Lung (tissue), 12 donors: ENCODE data around the gene ZNF775. TPM values are rescaled to one million over a fixed set of nuclear protein-coding genes. Genes with fewer than 3 reads are reported as not detected.

Source experiments
- ATAC-seq: fragments of 200-7000 bp; cut with Tn5 transposase; one replicate; pipeline ENCODE4 v1.9.1; 2020; ENCODE audit warnings: moderate number of reproducible peaks; ENCODE audit not compliant: insufficient read depth, low FRiP score
- DNase-seq, 3 donors: peaks; one replicate each; pipeline ENCODE4 v3.0.0-alpha.2; 2013 to 2017
- H3K27ac ChIP-seq, 2 donors: one replicate each; pipeline ENCODE4 v1.5.1; 2013; ENCODE audit warnings: mild to moderate bottlenecking in 2 of 2, moderate library complexity in 2 of 2, control low read depth in 1 of 2, inconsistent platforms in 1 of 2, low read depth in 1 of 2, low read length in 1 of 2
- H3K27me3 ChIP-seq, 3 donors: one replicate each; pipeline ENCODE4 v1.5.1; 2013; ENCODE audit warnings: low read length in 2 of 3; ENCODE audit not compliant: control insufficient read depth in 3 of 3, insufficient read depth in 3 of 3
- H3K36me3 ChIP-seq, 4 donors: one replicate each; pipeline ENCODE4 v1.5.1; 2013; ENCODE audit warnings: low read length in 4 of 4, mild to moderate bottlenecking in 1 of 4, moderate library complexity in 1 of 4; ENCODE audit not compliant: control insufficient read depth in 4 of 4, insufficient read depth in 4 of 4
- H3K4me1 ChIP-seq, 5 donors: one replicate each; pipeline ENCODE4 v1.5.1; 2013; ENCODE audit warnings: low read length in 5 of 5, mild to moderate bottlenecking in 2 of 5, moderate library complexity in 1 of 5; ENCODE audit not compliant: control insufficient read depth in 5 of 5, insufficient read depth in 5 of 5
- H3K4me3 ChIP-seq: one replicate; pipeline ENCODE4 v1.5.1; 2013; ENCODE audit warnings: mild to moderate bottlenecking, control low read depth, moderate library complexity
- H3K9ac ChIP-seq, 2 donors: one replicate each; pipeline ENCODE4 v1.5.1; 2013; ENCODE audit warnings: low read length in 2 of 2, control low read depth in 1 of 2; ENCODE audit not compliant: insufficient read depth in 1 of 2
- H3K9me3 ChIP-seq, 4 donors: one replicate each; pipeline ENCODE4 v1.5.1; 2013; ENCODE audit warnings: low read length in 3 of 4, mild to moderate bottlenecking in 1 of 4, moderate library complexity in 1 of 4; ENCODE audit not compliant: control insufficient read depth in 4 of 4, insufficient read depth in 3 of 4
- WGBS, 2 donors: extraction: QIAGEN DNeasy Blood & Tissue Kit; methylation state at CpG; one replicate each; pipeline ENCODE4 v1.1.7; 2013; 5-methylcytosine and 5-hydroxymethylcytosine counted together
- polyA plus RNA-seq, 2 donors: library from polyadenylated mRNA; stranded (reverse); fragments of 200-250 nt; gene quantifications; one replicate each; pipeline ENCODE4 v1.2.1, GENCODE V29; 2013
- total RNA-seq, 2 donors: library from RNA; depleted of rRNA in 1 of 2; stranded (reverse); fragments of >200 nt in 1 of 2; gene quantifications; one replicate each; pipeline ENCODE4 v1.2.1, GENCODE V29; 2014 to 2021
- TF ChIP-seq, protein P1 (sequence below): IDR thresholded peaks from 2 replicates; pipeline ENCODE4 v1.5.1; 2012; ENCODE audit warnings: mild to moderate bottlenecking; ENCODE audit errors: control extremely low read depth, extremely low read depth
- donor health status: control.
- donor health status: control.
- donor health status: Bipolar disorder and iron deficiency.
- donor health status: healthy.
- donor health status: DM: yes; HTN: yes; CAD: no.

Gene ZNF775
- total and polyA plus RNA-seq, 4 donors = 1.4 to 5.4 (median 3.8) TPM

- H3K9ac ChIP-seq = no peak overlapping the region
- TF ChIP-seq, protein P1, sequence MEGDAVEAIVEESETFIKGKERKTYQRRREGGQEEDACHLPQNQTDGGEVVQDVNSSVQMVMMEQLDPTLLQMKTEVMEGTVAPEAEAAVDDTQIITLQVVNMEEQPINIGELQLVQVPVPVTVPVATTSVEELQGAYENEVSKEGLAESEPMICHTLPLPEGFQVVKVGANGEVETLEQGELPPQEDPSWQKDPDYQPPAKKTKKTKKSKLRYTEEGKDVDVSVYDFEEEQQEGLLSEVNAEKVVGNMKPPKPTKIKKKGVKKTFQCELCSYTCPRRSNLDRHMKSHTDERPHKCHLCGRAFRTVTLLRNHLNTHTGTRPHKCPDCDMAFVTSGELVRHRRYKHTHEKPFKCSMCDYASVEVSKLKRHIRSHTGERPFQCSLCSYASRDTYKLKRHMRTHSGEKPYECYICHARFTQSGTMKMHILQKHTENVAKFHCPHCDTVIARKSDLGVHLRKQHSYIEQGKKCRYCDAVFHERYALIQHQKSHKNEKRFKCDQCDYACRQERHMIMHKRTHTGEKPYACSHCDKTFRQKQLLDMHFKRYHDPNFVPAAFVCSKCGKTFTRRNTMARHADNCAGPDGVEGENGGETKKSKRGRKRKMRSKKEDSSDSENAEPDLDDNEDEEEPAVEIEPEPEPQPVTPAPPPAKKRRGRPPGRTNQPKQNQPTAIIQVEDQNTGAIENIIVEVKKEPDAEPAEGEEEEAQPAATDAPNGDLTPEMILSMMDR = no peak
- no peaks in the 10 kb centered on the region for H3K36me3 ChIP-seq
- 30 to 38% methylated on average over 10 to 11 of the region's 11 CpGs for WGBS, 2 donors
- no peak overlapping the region for H3K4me3 ChIP-seq
- H3K4me1 ChIP-seq = peaks cover 0 to 5% (median 4%) of the 10 kb centered on the region in 5 donors
- ATAC-seq (peak; percentile 32), DNase-seq (peak in 2 of 3 donors; percentile 42 to 59)
- H3K27me3 ChIP-seq = no peaks in the 10 kb centered on the region
- H3K27ac ChIP-seq = no peak overlapping the region
- no peaks in the 10 kb centered on the region for H3K9me3 ChIP-seq
Measured at GRCh38 chr7:150428671-150429451, 49.7 kb downstream of the ZNF775 start.

GRCh38 chr7:150429699-150430098 lies 50.6 kb downstream of the ZNF775 start:
- H3K4me3 ChIP-seq = no peak overlapping the region
- TF ChIP-seq, protein P1 = no peak
- DNase-seq = no peak
- H3K9ac ChIP-seq = no peak overlapping the region
- no peaks in the 10 kb centered on the region for H3K27me3 ChIP-seq
- H3K36me3 ChIP-seq = no peaks in the 10 kb centered on the region
- H3K4me1 ChIP-seq = peaks cover 0 to 5% (median 4%) of the 10 kb centered on the region in 5 donors
- WGBS, 2 donors = 83 to 84% methylated on average over 8 of the region's 8 CpGs
- H3K27ac ChIP-seq = no peak overlapping the region
- ATAC-seq = no peak
- H3K9me3 ChIP-seq = no peaks in the 10 kb centered on the region

DNA sequence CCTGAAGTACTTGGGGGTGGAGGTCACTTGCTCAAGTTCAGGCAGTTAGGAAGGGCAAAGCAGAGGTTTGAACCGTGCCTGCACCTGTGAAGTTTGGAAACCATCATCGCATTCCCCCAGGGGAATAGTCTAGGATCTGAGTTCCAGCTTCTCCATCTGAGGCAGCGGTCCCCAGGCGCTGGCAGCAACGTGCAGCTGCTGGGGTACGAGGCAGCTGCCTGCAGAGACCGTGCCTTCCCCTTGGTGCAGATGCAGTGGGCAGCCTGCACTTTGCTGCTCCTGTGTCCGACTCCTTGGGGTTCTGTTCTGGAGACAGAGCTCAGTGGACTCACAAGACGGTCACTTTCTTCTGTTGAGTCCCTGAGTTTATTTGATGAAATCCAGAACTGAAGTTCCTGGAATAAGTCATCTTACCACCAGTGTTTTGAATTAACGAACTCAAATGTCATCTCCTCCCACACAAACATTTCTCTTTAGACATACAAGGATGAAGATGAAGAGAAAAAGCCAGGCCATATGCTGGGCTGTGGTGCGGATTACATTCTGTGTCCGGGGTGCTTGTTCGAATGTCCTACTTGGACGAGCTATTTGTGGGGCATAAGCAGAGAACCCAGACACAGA lies 51.4 kb downstream of the ZNF775 start:
- H3K9me3 ChIP-seq = no peaks in the 10 kb centered on the region
- no peaks in the 10 kb centered on the region for H3K27me3 ChIP-seq
- DNase-seq (no peak), ATAC-seq (no peak)
- H3K36me3 ChIP-seq = no peaks in the 10 kb centered on the region
- no peak overlapping the region for H3K4me3 ChIP-seq
- no peak overlapping the region for H3K27ac ChIP-seq
- 93% methylated on average over 14 of the region's 14 CpGs for WGBS, 2 donors
- TF ChIP-seq, protein P1 = no peak
- peaks cover 0 to 5% (median 4%) of the 10 kb centered on the region in 5 donors for H3K4me1 ChIP-seq
- no peak overlapping the region for H3K9ac ChIP-seq
